Endothelial cell of umbilical vein (primary cell): ENCODE measurements around the gene MCTP1. TPM values are rescaled to one million over a fixed set of nuclear protein-coding genes. Genes with fewer than 3 reads are reported as not detected.

Source experiments
- BruUV-seq: library from RNA; stranded (reverse); fragments of 400-500 nt; replicated peaks from 2 replicates; lab custom pipeline; 2021; lab: Mats Ljungman, UMichigan
- CTCF ChIA-PET: fragments of 300-600, 350-600 bp; sonication (Branson Sonifier 250); formaldehyde crosslinking; loops from one replicate; lab custom pipeline; 2021; ENCODE audit warnings: antibody characterized with exemption, inconsistent platforms; lab: Charles Lee
- POLR2A ChIA-PET: fragments of 300-600, 350-600 bp; sonication (Branson Sonifier 250); formaldehyde crosslinking; loops from one replicate; lab custom pipeline; 2021; ENCODE audit warnings: antibody characterized with exemption, inconsistent platforms; lab: Charles Lee
- DNase-seq: peaks from one replicate; pipeline ENCODE4 v3.0.0-alpha.2; 2011; ENCODE audit warnings: low read depth, low spot score
- FAIRE-seq: peaks from 2 replicates; lab custom pipeline; 2011; peaks lifted over from hg19 to GRCh38; lab: Jason Lieb, UNC
- H2AFZ ChIP-seq: 2 replicates; pipeline ENCODE4 v1.6.0; 2012; ENCODE audit warnings: low read depth, low read length, control low read depth, inconsistent platforms
- H3K27ac ChIP-seq: 2 replicates; pipeline ENCODE4 v1.5.1; 2011; ENCODE audit warnings: low read depth, mild to moderate bottlenecking, control low read depth, low read length, moderate library complexity; ENCODE audit not compliant: insufficient read depth
- H3K27me3 ChIP-seq, 2 experiments: 2 replicates each; pipeline versions ENCODE4 v1.6.0 to v1.6.1; 2011; ENCODE audit warnings: low read length in 2 of 2, mixed read lengths in 1 of 2; ENCODE audit not compliant: control insufficient read depth in 2 of 2, insufficient read depth in 2 of 2
- H3K36me3 ChIP-seq, 2 experiments: 2 replicates in 1 of 2; 3 replicates in 1 of 2; pipeline ENCODE4 v1.5.1; 2011; ENCODE audit warnings: low read length in 2 of 2, mild to moderate bottlenecking in 1 of 2, moderate library complexity in 1 of 2; ENCODE audit not compliant: control insufficient read depth in 2 of 2, insufficient read depth in 2 of 2; ENCODE audit errors: extremely low read depth in 1 of 2
- H3K4me1 ChIP-seq: 3 replicates; pipeline ENCODE4 v1.5.1; 2011; ENCODE audit warnings: mild to moderate bottlenecking, low read length; ENCODE audit not compliant: control insufficient read depth, insufficient read depth; ENCODE audit errors: extremely low read depth
- H3K4me2 ChIP-seq: 2 replicates; pipeline ENCODE4 v1.6.1; 2011; ENCODE audit warnings: low read length, control low read depth, mixed read lengths; ENCODE audit not compliant: insufficient read depth
- H3K4me3 ChIP-seq, 3 experiments: fragments of 200-600 bp in 1 of 3; sonication (generic), shearing (Covaris generic) in 1 of 3; replicated peaks in 1 of 3; 2 replicates each; pipeline ENCODE4 v1.5.1; 2011 to 2016; ENCODE audit warnings: control low read depth in 3 of 3, low read length in 3 of 3, mild to moderate bottlenecking in 2 of 3, inconsistent platforms in 1 of 3, low read depth in 1 of 3, moderate library complexity in 1 of 3; ENCODE audit not compliant: insufficient read depth in 1 of 3
- H3K79me2 ChIP-seq: 2 replicates; pipeline ENCODE4 v1.6.0; 2012; ENCODE audit warnings: low read length, inconsistent platforms; ENCODE audit not compliant: control insufficient read depth, insufficient read depth
- H3K9ac ChIP-seq: replicated peaks from 2 replicates; pipeline ENCODE3; 2011; ENCODE audit warnings: low read length, control low read depth; ENCODE audit not compliant: insufficient read depth; ENCODE audit errors: extremely low read depth
- H3K9me1 ChIP-seq: replicated peaks from 3 replicates; pipeline ENCODE4 v1.6.0; 2011; ENCODE audit warnings: mild to moderate bottlenecking, low read length; ENCODE audit not compliant: control insufficient read depth, insufficient read depth; ENCODE audit errors: extremely low read depth
- H3K9me3 ChIP-seq: replicated peaks from 2 replicates; pipeline ENCODE4 v1.5.1; 2012; ENCODE audit warnings: low read length, inconsistent platforms; ENCODE audit not compliant: control insufficient read depth, insufficient read depth
- H4K20me1 ChIP-seq: replicated peaks from 2 replicates; pipeline ENCODE3; 2011; ENCODE audit warnings: mild to moderate bottlenecking, low read length; ENCODE audit not compliant: control insufficient read depth, insufficient read depth; ENCODE audit errors: extremely low read depth
- GATA2 ChIP-seq: IDR thresholded peaks from 2 replicates; pipeline ENCODE4 v1.7.0; 2011; ENCODE audit warnings: low read depth, mild to moderate bottlenecking, moderate library complexity, mixed read lengths, low read length; ENCODE audit not compliant: insufficient read length, insufficient read depth
- JUN ChIP-seq: IDR thresholded peaks from 2 replicates; pipeline ENCODE4 v1.6.1; 2011; ENCODE audit warnings: borderline replicate concordance, low read depth; ENCODE audit not compliant: insufficient read length, insufficient read depth
- dilution Hi-C: fragments of 300-500 bp; cut with MboI; formaldehyde crosslinking; loops from one replicate; pipeline ENCODE4 v1.15.0; 2019; ENCODE audit warnings: low sequenced_read_pairs; ENCODE audit not compliant: extremely low pct_ligation_motif_present
- intact Hi-C: fragments of 100-400 bp; cut with micrococcal nuclease; formaldehyde crosslinking; loops from one replicate; pipeline ENCODE4 v1.10.0; 2022
- polyA plus RNA-seq, 4 experiments: library from polyadenylated mRNA; depleted of rRNA in 3 of 4; stranded (reverse) in 3 of 4; unstranded in 1 of 4; fragments of >200 nt; gene quantifications; 2 replicates each; pipeline versions ENCODE4 v1.2.1 to v1.2.3, GENCODE V29; 2011 to 2012; ENCODE audit warnings: missing spikeins in 1 of 4
- total RNA-seq: library from RNA; stranded (reverse); gene quantifications from 2 replicates; pipeline ENCODE4 v1.2.3, GENCODE V29; 2021
- TF ChIP-seq, protein P1 (sequence below), 2 donors: IDR thresholded peaks; 1 replicate in 1 of 2; 2 replicates in 1 of 2; pipeline ENCODE4 v1.5.1; 2011; ENCODE audit warnings: low read length in 2 of 2, mild to moderate bottlenecking in 2 of 2, moderate library complexity in 2 of 2, control low read depth in 1 of 2, inconsistent platforms in 1 of 2, low read depth in 1 of 2; ENCODE audit not compliant: insufficient read depth in 1 of 2; ENCODE audit errors: extremely low read depth in 1 of 2

The MCTP1 gene
- total and polyA plus RNA-seq, 2 donors (not counting 3 experiments of a cell fraction or from before 2014, with no cell fraction given), result 79.3 to 203 TPM

DNA sequence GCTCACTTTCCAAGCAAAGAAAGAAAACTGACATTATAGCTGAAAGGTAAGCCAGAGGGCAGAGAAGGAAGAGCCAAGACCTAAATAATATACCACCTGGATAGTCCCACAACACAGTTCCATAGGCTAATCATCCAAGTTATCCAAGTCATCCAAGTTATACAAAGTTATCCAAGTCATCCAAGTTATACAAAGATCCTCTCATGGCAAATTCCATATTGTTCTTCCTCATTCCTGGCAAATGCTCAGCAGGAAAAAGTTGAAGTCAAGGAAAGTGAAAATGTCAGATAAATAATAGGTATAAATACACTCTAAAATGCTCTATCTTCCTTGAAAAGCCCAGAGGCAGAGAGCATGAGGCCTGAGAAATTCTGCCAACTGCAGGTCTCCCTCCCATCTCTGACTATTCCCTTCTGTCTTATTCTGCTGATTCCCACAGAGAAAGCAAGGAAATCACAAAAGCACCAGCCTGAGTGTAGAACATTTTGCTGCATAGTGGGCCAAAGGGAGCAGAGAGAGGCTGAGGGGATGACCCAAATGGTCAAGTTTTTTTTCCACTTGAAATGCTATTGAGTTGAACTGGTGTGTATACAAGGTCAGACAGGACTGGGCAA is 12.5 kb downstream of the MCTP1 start:
- POLR2A ChIA-PET, result no interaction called here

DNA sequence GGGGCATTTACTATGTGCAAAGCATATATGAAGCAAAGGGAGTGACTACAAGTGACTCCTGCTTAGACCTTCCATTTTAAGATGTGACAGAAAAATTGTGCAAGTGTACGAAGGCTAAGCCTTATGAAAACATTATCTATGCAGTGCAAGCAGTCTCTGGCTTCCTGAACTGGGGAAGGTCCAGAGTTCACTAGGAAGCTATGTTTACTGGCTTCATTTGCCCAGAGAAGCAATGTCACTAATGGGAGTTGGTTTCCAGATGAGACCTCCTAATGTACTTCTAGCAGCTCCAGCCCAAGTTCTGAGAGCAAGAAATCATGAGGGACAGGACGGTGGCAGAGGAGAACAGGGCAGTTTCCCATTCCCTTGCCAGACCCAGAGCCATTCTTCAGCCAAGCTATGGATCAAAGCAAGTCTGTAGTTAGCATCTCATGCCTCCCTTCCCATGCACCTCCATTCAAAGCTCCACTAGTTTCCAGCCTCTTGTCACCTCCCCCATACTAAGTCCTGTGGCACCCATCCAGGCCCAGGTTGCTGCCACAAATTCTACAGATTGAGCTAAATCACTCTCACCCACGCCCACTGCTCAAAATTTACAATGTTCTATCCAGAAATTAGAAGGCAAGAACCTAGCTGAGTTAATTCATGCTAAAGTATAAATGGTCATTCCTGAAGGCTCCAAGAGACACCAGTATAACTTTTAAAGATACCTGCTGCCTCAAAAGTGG is 21.8 kb downstream of the MCTP1 start:
- dilution Hi-C loops, result no loop called here

More for the DNA sequence above, 12.5 kb downstream of the MCTP1 start:
- Histone ChIP-seq H3K27ac (no peak overlapping the region), H3K36me3 (no peaks in the 10 kb centered on the region), H3K79me2 (no peaks in the 10 kb centered on the region), H4K20me1 (no peaks in the 10 kb centered on the region), H3K27me3 (peaks cover 2 to 16% of the 10 kb centered on the region in 2 experiments), H3K9ac (no peak overlapping the region), H3K4me1 (no peaks in the 10 kb centered on the region), H3K9me1 (no peaks in the 10 kb centered on the region), H3K4me2 (no peak overlapping the region), H2AFZ (no peak overlapping the region), H3K4me3 (no peak overlapping the region), H3K9me3 (no peaks in the 10 kb centered on the region)
- no peak for TF ChIP-seq GATA2
- no peak for TF ChIP-seq JUN
- DNase-seq, result no peak
- CTCF ChIA-PET, result interaction anchor here (1.5 to 1.6 kb wide), 2 partner anchors 10 to 217 kb away, joined by 4 to 6 read pairs; no protein-coding TSS in a partner anchor
- no TSS peak for BruUV-seq
- intact Hi-C loops (no loop called here), dilution Hi-C loops (no loop called here)
- FAIRE-seq, result no peak

More for the DNA sequence above, 21.8 kb downstream of the MCTP1 start:
- peaks cover 8 to 11% of the 10 kb centered on the region in 2 experiments for H3K27me3 ChIP-seq
- no peak overlapping the region for H3K27ac ChIP-seq
- H3K9me1 ChIP-seq, result no peaks in the 10 kb centered on the region
- TF ChIP-seq, protein P1, sequence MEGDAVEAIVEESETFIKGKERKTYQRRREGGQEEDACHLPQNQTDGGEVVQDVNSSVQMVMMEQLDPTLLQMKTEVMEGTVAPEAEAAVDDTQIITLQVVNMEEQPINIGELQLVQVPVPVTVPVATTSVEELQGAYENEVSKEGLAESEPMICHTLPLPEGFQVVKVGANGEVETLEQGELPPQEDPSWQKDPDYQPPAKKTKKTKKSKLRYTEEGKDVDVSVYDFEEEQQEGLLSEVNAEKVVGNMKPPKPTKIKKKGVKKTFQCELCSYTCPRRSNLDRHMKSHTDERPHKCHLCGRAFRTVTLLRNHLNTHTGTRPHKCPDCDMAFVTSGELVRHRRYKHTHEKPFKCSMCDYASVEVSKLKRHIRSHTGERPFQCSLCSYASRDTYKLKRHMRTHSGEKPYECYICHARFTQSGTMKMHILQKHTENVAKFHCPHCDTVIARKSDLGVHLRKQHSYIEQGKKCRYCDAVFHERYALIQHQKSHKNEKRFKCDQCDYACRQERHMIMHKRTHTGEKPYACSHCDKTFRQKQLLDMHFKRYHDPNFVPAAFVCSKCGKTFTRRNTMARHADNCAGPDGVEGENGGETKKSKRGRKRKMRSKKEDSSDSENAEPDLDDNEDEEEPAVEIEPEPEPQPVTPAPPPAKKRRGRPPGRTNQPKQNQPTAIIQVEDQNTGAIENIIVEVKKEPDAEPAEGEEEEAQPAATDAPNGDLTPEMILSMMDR (IDR thresholded peaks at IDR 0.05; ENCODE audit: extremely low read depth in 1 of 2, insufficient read depth in 1 of 2, low read depth in 1 of 2, low read length in 2 of 2), result no peak
- no peak overlapping the region for H3K4me3 ChIP-seq
- no peaks in the 10 kb centered on the region for H4K20me1 ChIP-seq
- no TSS peak for BruUV-seq
- H3K4me2 ChIP-seq, result no peak overlapping the region
- no peak overlapping the region for H3K9ac ChIP-seq
- intact Hi-C loops, result loop anchor here (5.0 kb wide), 2 partner anchors 126 to 181 kb away; no protein-coding TSS in a partner anchor
- peaks cover 4% of the 10 kb centered on the region for H3K4me1 ChIP-seq
- peak; percentile 15 for DNase-seq
- no peaks in the 10 kb centered on the region for H3K36me3 ChIP-seq
- CTCF ChIA-PET, result interaction anchor here (0.8 to 5.6 kb wide), 10 partner anchors 9 to 295 kb away, joined by 3 to 208 read pairs (median 4); no protein-coding TSS in a partner anchor
- no peak for FAIRE-seq
- H3K9me3 ChIP-seq, result no peaks in the 10 kb centered on the region
- no peaks in the 10 kb centered on the region for H3K79me2 ChIP-seq
- POLR2A ChIA-PET, result no interaction called here
- H2AFZ ChIP-seq, result no peak overlapping the region
